Psoas muscle (tissue), 8 donors: ENCODE data around the gene WDPCP. TPM values are rescaled to one million over a fixed set of nuclear protein-coding genes. Genes with fewer than 3 reads are reported as not detected.

Source experiments
- ATAC-seq, 4 donors: fragments of 200-7000 bp; cut with Tn5 transposase; one replicate each; pipeline ENCODE4 v1.9.1; 2020; ENCODE audit warnings: moderate library complexity in 3 of 4, mild to moderate bottlenecking in 2 of 4
- DNase-seq, 2 donors: peaks; one replicate each; pipeline ENCODE4 v3.0.0-alpha.2; 2020
- H3K27ac ChIP-seq: fragments of 200-600 bp; one replicate; pipeline ENCODE4 v1.8.0; 2022
- H3K27me3 ChIP-seq, 3 donors: fragments of 200-600 bp in 1 of 3; one replicate each; pipeline versions ENCODE4 v1.6.1 to v1.8.0; 2013 to 2022; ENCODE audit warnings: low read length in 2 of 3, mild to moderate bottlenecking in 2 of 3, moderate library complexity in 1 of 3; ENCODE audit not compliant: insufficient read depth in 3 of 3
- H3K36me3 ChIP-seq, 2 donors: fragments of 200-600 bp in 1 of 2; one replicate each; pipeline versions ENCODE4 v1.6.1 to v1.8.0; 2013 to 2022; ENCODE audit warnings: low read depth in 1 of 2, mild to moderate bottlenecking in 1 of 2, moderate library complexity in 1 of 2; ENCODE audit not compliant: insufficient read depth in 1 of 2
- H3K4me1 ChIP-seq: fragments of 200-600 bp; one replicate; pipeline ENCODE4 v1.8.0; 2022
- H3K4me3 ChIP-seq: fragments of 200-600 bp; one replicate; pipeline ENCODE4 v1.8.0; 2022; ENCODE audit warnings: mild to moderate bottlenecking
- H3K9me3 ChIP-seq: fragments of 200-600 bp; one replicate; pipeline ENCODE4 v1.8.0; 2022
- WGBS, 3 donors: extraction: QIAGEN DNeasy Blood & Tissue Kit; methylation state at CpG; one replicate each; pipeline versions ENCODE4 v1.1.6 to v1.1.7; 2013; 5-methylcytosine and 5-hydroxymethylcytosine counted together
- intact Hi-C, 2 donors: fragments of 100-400 bp; cut with DNase I; formaldehyde crosslinking; loops; one replicate each; pipeline versions ENCODE4 v1.11.0 to v1.14.2; 2022
- polyA plus RNA-seq, 3 donors: library from polyadenylated mRNA; stranded (reverse); fragments of 200-250 nt; gene quantifications; one replicate each; pipeline ENCODE4 v1.2.3, GENCODE V29; 2013
- total RNA-seq, 4 donors: library from RNA; stranded (reverse); fragmentation: NEBNext Ultra II Directional in 2 of 4; extraction: Animal tissue kit (Norgen Biotek cat#: 25700) in 2 of 4; gene quantifications; one replicate each; pipeline versions ENCODE4 v1.2.1 to v1.2.4, GENCODE V29; 2021 to 2023
- TF ChIP-seq, protein P1 (sequence below): fragments of 200-600 bp; IDR thresholded peaks from one replicate; pipeline ENCODE4 v1.8.0; 2022; ENCODE audit warnings: antibody characterized with exemption
- donor health status: healthy with polysubstance abuse.
- donor health status: DM: no; HTN: no; CAD: no; lungs with moderate emphysema.
- donor health status: Bipolar disorder and iron deficiency.
- donor health status: healthy.
- donor health status: DM: yes; HTN: yes; CAD: no.
- donor health status: DM: no; HTN: no; CAD: no.
- donor health status: DM: no; HTN: no; CAD: no.
- donor health status: DM: yes; HTN: yes; CAD: no.

WDPCP gene
- total and polyA plus RNA-seq, 7 donors = 1.7 to 17.2 (median 4.4) TPM

DNA sequence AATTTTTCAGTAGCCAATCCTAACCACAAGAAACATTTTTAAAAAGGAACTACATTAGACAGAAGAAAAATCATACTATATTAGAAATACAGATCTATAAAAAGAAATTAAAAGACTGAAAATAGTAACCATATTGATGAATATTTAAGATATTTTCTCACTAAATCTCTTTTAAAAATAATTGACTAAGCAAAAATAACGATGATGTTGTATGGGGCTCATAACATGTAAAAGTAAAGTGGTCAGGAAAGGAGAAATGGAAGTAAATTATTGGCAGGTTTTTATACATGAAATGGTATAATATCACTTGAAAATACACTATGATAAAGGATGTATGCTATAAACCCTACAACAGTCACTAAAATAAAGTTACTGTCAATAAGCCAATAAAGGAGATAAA is 5.4 kb downstream of the WDPCP start:
- Histone ChIP-seq H3K36me3 (no peaks in the 10 kb centered on the region), H3K27ac (no peak overlapping the region), H3K9me3 (no peaks in the 10 kb centered on the region), H3K4me3 (no peak overlapping the region), H3K4me1 (peaks cover 9% of the 10 kb centered on the region), H3K27me3 (no peaks in the 10 kb centered on the region)
- no peak for DNase-seq
- ATAC-seq = no peak
- TF ChIP-seq, protein P1, sequence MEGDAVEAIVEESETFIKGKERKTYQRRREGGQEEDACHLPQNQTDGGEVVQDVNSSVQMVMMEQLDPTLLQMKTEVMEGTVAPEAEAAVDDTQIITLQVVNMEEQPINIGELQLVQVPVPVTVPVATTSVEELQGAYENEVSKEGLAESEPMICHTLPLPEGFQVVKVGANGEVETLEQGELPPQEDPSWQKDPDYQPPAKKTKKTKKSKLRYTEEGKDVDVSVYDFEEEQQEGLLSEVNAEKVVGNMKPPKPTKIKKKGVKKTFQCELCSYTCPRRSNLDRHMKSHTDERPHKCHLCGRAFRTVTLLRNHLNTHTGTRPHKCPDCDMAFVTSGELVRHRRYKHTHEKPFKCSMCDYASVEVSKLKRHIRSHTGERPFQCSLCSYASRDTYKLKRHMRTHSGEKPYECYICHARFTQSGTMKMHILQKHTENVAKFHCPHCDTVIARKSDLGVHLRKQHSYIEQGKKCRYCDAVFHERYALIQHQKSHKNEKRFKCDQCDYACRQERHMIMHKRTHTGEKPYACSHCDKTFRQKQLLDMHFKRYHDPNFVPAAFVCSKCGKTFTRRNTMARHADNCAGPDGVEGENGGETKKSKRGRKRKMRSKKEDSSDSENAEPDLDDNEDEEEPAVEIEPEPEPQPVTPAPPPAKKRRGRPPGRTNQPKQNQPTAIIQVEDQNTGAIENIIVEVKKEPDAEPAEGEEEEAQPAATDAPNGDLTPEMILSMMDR = no peak
- intact Hi-C loops = no loop called here
- WGBS, 3 donors = 94 to 96% (median 95%) methylated on average over 1 of the region's 1 CpG

DNA sequence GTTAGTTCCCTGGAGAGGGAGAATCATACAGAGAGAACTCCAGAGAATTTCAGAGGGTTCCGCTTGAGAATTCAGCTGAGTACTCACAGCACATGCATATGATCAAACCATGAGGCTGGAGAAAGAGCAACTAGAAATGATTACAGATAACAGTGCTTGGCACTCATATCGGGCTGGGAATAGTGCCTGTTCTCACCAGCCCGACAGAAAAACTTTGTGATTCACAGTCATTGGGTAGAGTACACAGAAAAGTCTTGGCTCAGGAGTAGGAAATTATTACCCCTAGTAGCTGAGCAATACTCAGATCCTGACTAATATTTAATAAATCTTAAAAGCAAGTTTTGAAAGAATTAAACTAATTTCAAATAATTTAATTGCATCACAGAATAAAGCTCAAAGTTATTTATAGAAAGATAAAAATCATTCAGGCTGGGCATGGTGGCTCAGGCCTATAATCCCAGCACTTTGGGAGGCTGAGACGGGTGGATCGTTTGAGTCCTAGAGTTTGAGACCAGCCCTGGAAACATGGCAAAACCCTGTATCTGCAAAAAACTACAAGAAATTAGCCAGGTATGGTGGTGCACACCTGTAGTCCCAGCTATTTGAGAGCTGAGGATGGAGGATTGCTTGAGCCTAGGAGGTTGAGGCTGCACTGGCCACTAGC is 6.8 kb downstream of the WDPCP start:
- no peaks in the 10 kb centered on the region for H3K27me3 ChIP-seq
- no peak overlapping the region for H3K4me3 ChIP-seq
- H3K9me3 ChIP-seq = no peaks in the 10 kb centered on the region
- no peaks in the 10 kb centered on the region for H3K36me3 ChIP-seq
- H3K27ac ChIP-seq = no peak overlapping the region
- whole genome bisulfite sequencing, 3 donors = 58 to 70% (median 64%) methylated on average over 5 of the region's 5 CpGs
- peak in 3 of 4 donors; percentile 51 to 90 (median 69) for ATAC-seq
- intact Hi-C loops = no loop called here
- no peaks in the 10 kb centered on the region for H3K4me1 ChIP-seq
- DNase-seq = no peak
- TF ChIP-seq, protein P1 = no peak

DNA sequence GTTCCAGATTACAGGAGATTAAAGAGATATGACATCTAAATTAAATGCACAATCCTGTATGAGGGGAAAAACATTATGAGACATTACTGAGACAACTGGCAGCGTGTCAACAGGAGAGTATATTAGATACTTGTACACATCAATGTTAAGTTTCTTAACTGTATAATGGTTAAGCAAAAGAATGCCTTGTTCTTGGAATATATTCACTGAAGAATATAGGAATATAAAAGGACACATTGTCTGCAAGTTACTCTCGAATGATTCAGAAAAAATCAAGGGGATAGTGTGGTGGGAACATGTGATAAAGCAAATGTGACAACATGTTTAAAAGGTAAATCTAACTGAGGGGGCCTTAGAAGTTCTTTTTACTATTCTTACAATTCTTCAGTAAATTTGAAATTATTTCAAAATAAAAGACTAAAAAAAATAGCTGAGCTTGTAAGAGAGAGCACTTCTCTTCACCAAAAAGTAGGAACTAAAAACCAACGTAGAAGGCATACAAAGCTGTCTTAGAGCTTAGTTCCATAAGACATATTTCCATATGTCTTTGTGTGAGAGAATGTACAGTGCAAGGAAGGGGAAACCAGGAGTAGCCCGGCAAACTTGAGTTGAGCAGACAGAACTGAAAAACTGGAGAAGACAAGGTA is 7.5 kb downstream of the WDPCP start:
- intact Hi-C loops = no loop called here
- Histone ChIP-seq H3K27ac (no peak overlapping the region), H3K27me3 (no peaks in the 10 kb centered on the region), H3K4me3 (no peak overlapping the region), H3K4me1 (no peaks in the 10 kb centered on the region), H3K36me3 (no peaks in the 10 kb centered on the region), H3K9me3 (no peaks in the 10 kb centered on the region)
- TF ChIP-seq, protein P1 = no peak
- 77 to 83% (median 81%) methylated on average over 4 of the region's 4 CpGs for WGBS, 3 donors
- no peak for DNase-seq
- no peak for ATAC-seq

DNA sequence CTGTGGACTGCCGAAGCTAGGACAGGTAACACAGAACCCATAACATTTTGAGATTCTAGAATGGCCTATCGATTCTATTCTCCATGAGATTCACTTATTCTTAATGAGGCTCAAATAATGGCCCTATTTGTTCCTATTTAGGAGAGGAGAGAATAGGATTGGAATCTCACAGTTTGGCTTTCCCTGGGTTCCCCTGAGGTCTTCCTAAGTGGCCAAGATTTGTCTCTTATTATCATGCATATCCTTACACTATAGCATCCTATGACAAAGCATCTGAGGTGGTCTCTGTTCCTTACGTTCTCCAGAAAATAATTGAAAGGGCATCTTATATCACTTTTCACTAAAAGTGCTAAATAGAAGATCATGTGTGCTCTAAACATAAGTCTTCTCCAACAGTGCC is 9.5 kb downstream of the WDPCP start:
- H3K36me3 ChIP-seq = no peaks in the 10 kb centered on the region
- TF ChIP-seq, protein P1 = no peak
- intact Hi-C loops = no loop called here
- no peak overlapping the region for H3K4me3 ChIP-seq
- no peak for ATAC-seq
- no peak for DNase-seq
- no peaks in the 10 kb centered on the region for H3K4me1 ChIP-seq
- WGBS, 3 donors = 93 to 96% (median 95%) methylated on average over 3 of the region's 3 CpGs
- no peaks in the 10 kb centered on the region for H3K9me3 ChIP-seq
- H3K27me3 ChIP-seq = no peaks in the 10 kb centered on the region
- no peak overlapping the region for H3K27ac ChIP-seq
